HepG2 (cell line): ENCODE results near the gene RGS6.

ENCODE experiments used
- ARHGAP35 ChIP-seq: sonication (generic); formaldehyde crosslinking; IDR thresholded peaks from 2 replicates; pipeline ENCODE4 v1.9.0; 2022; ENCODE audit warnings: mild to moderate bottlenecking, inconsistent platforms, moderate library complexity, missing genetic modification reagents, borderline replicate concordance
- CAMTA2 ChIP-seq: sonication (generic); formaldehyde crosslinking; IDR thresholded peaks from 2 replicates; pipeline ENCODE4 v1.4.0; 2020; ENCODE audit warnings: mild to moderate bottlenecking, missing genetic modification reagents, borderline replicate concordance
- CTCF ChIP-seq: sonication (generic); formaldehyde crosslinking; IDR thresholded peaks from 2 replicates; pipeline ENCODE4 v1.5.0; 2020; ENCODE audit warnings: mild to moderate bottlenecking, missing genetic modification reagents, moderate library complexity
- PCBP1 ChIP-seq: fragments of 200-400 bp; formaldehyde crosslinking; IDR thresholded peaks from 2 replicates; pipeline ENCODE4 v1.6.1; 2017; ENCODE audit warnings: mild to moderate bottlenecking, low read depth, low read length, borderline replicate concordance
- PRDM15 ChIP-seq: sonication (generic); formaldehyde crosslinking; IDR thresholded peaks from 2 replicates; pipeline ENCODE4 v1.4.0; 2020; ENCODE audit warnings: missing genetic modification reagents
- REPIN1 ChIP-seq: sonication (generic); formaldehyde crosslinking; IDR thresholded peaks from 2 replicates; pipeline ENCODE4 v1.8.0; 2022; ENCODE audit warnings: missing genetic modification reagents, low read depth, mild to moderate bottlenecking, borderline replicate concordance
- YY1 ChIP-seq: IDR thresholded peaks from 2 replicates; pipeline ENCODE4 v1.6.1; 2011; ENCODE audit warnings: low read length, low read depth, moderate library complexity, mild to moderate bottlenecking; ENCODE audit not compliant: insufficient read depth, insufficient replicate concordance
- ZBTB33 ChIP-seq: sonication (generic); formaldehyde crosslinking; IDR thresholded peaks from 2 replicates; pipeline ENCODE4 v1.4.0; 2020; ENCODE audit warnings: missing genetic modification reagents
- ZBTB8A ChIP-seq: sonication (generic); formaldehyde crosslinking; IDR thresholded peaks from 2 replicates; pipeline ENCODE4 v1.4.0; 2020; ENCODE audit warnings: mild to moderate bottlenecking, low read depth, missing genetic modification reagents, borderline replicate concordance
- ZKSCAN1 ChIP-seq: fragments of 150-350 bp; IDR thresholded peaks from 2 replicates; pipeline ENCODE4 v1.6.1; 2014; ENCODE audit warnings: low read length
- ZNF501 ChIP-seq: sonication (generic); formaldehyde crosslinking; IDR thresholded peaks from 2 replicates; pipeline ENCODE4 v1.5.1; 2020; ENCODE audit warnings: mild to moderate bottlenecking, moderate library complexity, missing genetic modification reagents
- ZNF891 ChIP-seq: sonication (generic); formaldehyde crosslinking; IDR thresholded peaks from 2 replicates; pipeline ENCODE4 v1.5.0; 2020; ENCODE audit warnings: mild to moderate bottlenecking, missing genetic modification reagents

- TF ChIP-seq PCBP1: no peak
- no peak for TF ChIP-seq REPIN1 (CRISPR knock-in tag)
- TF ChIP-seq CTCF (CRISPR knock-in tag): no peak
- no peak for TF ChIP-seq ZBTB33 (CRISPR knock-in tag)
- TF ChIP-seq YY1: no peak
- TF ChIP-seq ARHGAP35 (CRISPR knock-in tag): no peak
- no peak for TF ChIP-seq ZKSCAN1
- TF ChIP-seq CAMTA2 (CRISPR knock-in tag): no peak
- no peak for TF ChIP-seq ZBTB8A (CRISPR knock-in tag)
- no peak for TF ChIP-seq ZNF501
- TF ChIP-seq PRDM15 (CRISPR knock-in tag): no peak
- no peak for TF ChIP-seq ZNF891 (CRISPR knock-in tag)
Measured at GRCh38 chr14:72519543-72519942, 587.3 kb downstream of the RGS6 start.
